ENCODE results near the gene TGM2. TPM values are rescaled to one million over a fixed set of nuclear protein-coding genes. Genes with fewer than 3 reads are reported as not detected.

Gene TGM2
- total RNA-seq, 1 experiment from 2014 or later = 1.5 TPM

DNA sequence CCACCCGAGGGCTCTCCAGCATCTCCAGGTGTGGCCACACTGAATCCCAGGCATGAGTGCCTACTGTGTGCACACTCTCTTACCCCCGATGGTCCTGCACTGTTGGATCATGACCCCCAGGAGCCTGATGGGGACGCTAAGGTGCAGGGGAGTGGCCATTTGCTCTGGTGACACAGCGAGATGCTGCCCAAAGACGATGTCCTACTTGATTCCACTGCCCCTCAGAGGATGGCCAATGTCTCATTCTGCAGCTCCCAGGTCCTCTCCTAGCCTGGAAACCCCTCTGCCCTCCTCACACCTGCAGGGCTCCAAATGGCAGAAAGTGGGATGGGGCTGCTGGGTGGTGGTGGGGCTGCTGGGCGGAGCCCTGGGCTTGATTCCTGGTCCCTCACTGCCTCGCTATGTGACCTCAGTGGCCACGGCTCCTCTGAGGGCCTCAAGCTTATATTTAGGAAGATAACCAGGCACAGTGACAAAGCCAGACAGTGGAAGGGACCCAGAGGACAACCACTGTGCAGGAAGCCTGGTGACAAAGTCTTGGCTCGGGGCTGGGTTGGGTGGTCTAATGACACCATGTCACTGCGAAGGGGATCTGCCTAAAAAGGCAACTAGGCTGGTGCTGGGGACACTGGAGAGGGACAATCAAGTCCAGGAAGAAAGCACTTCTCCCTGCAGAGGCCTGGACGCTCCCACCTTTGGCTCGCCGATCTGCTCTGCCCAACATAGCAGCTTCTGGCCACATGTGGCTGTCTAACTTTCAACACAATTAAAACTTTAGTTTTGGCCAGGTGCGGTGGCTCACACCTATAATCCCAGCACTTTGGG, 28.4 kb downstream of the TGM2 start:
- Mint-ChIP-seq H3K27ac (ENCODE audit: low read depth, unreplicated experiment) (no peak overlapping the region), H3K4me1 (ENCODE audit: insufficient read depth, unreplicated experiment) (peaks cover 13% of the 10 kb centered on the region), H3K36me3 (ENCODE audit: insufficient read depth, unreplicated experiment) (no peaks in the 10 kb centered on the region), H3K4me3 (ENCODE audit: unreplicated experiment) (no peak overlapping the region), H3K27me3 (ENCODE audit: insufficient read depth, unreplicated experiment) (no peaks in the 10 kb centered on the region), H3K9me3 (ENCODE audit: unreplicated experiment) (no peaks in the 10 kb centered on the region)
- no TSS peak for BruUV-seq (replicated peaks)
- CTCF ChIA-PET = interaction anchor here (0.6 kb wide), 1 partner anchor 55 kb away, joined by 3 read pairs; no protein-coding TSS in a partner anchor
- POLR2A ChIA-PET = interaction anchor here (0.9 kb wide), 1 partner anchor 60 kb away, joined by 3 read pairs; no protein-coding TSS in a partner anchor
- TF ChIP-seq, protein P1, sequence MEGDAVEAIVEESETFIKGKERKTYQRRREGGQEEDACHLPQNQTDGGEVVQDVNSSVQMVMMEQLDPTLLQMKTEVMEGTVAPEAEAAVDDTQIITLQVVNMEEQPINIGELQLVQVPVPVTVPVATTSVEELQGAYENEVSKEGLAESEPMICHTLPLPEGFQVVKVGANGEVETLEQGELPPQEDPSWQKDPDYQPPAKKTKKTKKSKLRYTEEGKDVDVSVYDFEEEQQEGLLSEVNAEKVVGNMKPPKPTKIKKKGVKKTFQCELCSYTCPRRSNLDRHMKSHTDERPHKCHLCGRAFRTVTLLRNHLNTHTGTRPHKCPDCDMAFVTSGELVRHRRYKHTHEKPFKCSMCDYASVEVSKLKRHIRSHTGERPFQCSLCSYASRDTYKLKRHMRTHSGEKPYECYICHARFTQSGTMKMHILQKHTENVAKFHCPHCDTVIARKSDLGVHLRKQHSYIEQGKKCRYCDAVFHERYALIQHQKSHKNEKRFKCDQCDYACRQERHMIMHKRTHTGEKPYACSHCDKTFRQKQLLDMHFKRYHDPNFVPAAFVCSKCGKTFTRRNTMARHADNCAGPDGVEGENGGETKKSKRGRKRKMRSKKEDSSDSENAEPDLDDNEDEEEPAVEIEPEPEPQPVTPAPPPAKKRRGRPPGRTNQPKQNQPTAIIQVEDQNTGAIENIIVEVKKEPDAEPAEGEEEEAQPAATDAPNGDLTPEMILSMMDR (IDR thresholded peaks at IDR 0.05; ENCODE audit: unreplicated experiment) = no peak
- intact Hi-C loops (cut with micrococcal nuclease) = no loop called here
- no peak for DNase-seq (ENCODE audit: unreplicated experiment)

GRCh38 chr20:38135651-38136420, 29.2 kb downstream of the TGM2 start:
- Mint-ChIP-seq H3K4me3 (ENCODE audit: unreplicated experiment) (no peak overlapping the region), H3K27ac (ENCODE audit: low read depth, unreplicated experiment) (no peak overlapping the region), H3K36me3 (ENCODE audit: insufficient read depth, unreplicated experiment) (no peaks in the 10 kb centered on the region), H3K9me3 (ENCODE audit: unreplicated experiment) (no peaks in the 10 kb centered on the region), H3K27me3 (ENCODE audit: insufficient read depth, unreplicated experiment) (no peaks in the 10 kb centered on the region), H3K4me1 (ENCODE audit: insufficient read depth, unreplicated experiment) (peaks cover 13% of the 10 kb centered on the region)
- CTCF ChIA-PET = no interaction called here
- BruUV-seq (replicated peaks) = no TSS peak
- intact Hi-C loops (cut with micrococcal nuclease) = no loop called here
- POLR2A ChIA-PET = interaction anchor here (0.9 kb wide), 1 partner anchor 61 kb away, joined by 3 read pairs; no protein-coding TSS in a partner anchor
- TF ChIP-seq, protein P1 (IDR thresholded peaks at IDR 0.05; ENCODE audit: unreplicated experiment) = no peak
- DNase-seq (ENCODE audit: unreplicated experiment) = no peak

DNA sequence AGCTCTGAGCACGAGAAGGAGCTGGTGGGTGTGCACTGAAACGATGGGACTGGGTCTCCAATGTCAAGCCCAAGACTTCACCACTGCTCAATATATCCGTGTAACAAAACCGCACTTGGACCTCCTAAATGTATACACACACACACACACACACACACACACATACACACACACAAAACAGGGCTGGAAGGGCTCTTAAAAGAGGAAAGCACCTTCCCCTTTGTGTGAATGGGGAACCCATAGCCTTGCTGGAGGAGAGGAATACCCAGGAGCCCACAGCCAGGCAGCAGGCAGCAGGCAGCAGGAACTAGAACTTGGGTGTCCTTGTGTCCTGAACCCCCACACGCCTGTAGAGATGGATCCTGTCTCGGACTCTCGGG, 29.8 kb downstream of the TGM2 start:
- Mint-ChIP-seq H3K4me3 (ENCODE audit: unreplicated experiment) (no peak overlapping the region), H3K9me3 (ENCODE audit: unreplicated experiment) (no peaks in the 10 kb centered on the region), H3K27ac (ENCODE audit: low read depth, unreplicated experiment) (no peak overlapping the region), H3K4me1 (ENCODE audit: insufficient read depth, unreplicated experiment) (peaks cover 13% of the 10 kb centered on the region), H3K36me3 (ENCODE audit: insufficient read depth, unreplicated experiment) (no peaks in the 10 kb centered on the region), H3K27me3 (ENCODE audit: insufficient read depth, unreplicated experiment) (no peaks in the 10 kb centered on the region)
- ChIA-PET CTCF (no interaction called here), POLR2A (no interaction called here)
- intact Hi-C loops (cut with micrococcal nuclease) = no loop called here
- no TSS peak for BruUV-seq (replicated peaks)
- no peak for DNase-seq (ENCODE audit: unreplicated experiment)
- TF ChIP-seq, protein P1 (IDR thresholded peaks at IDR 0.05; ENCODE audit: unreplicated experiment) = no peak

Measured in MCF 10A (cell line).